ENCODE data around the gene FAXC. TPM values are rescaled to one million over a fixed set of nuclear protein-coding genes. Genes with fewer than 3 reads are reported as not detected.

The FAXC gene
- total and polyA plus RNA-seq, 2 of the 8 experiments (the other 6 are each of a cell fraction or from before 2014, with no cell fraction given) = 23.2 to 29.8 TPM

DNA sequence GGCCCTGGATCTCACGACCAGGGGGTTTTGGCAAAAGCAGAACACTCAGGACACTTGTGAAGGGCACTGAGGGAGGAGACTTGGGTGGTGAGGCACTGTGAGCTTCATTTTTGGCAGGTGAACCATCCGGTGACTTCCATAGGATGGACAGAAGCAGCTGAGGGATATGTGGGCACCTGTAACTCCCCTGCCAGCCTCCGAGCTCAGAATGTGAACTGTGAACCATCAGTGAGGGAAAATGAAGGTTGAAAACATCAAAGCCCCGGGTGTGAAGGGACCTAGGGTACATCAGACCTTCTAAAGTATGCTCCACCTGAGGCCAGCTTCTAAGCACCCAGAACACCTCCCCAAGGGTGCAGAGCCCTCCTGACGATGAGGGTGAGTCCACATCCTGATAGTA lies 53.2 kb downstream of the FAXC start:
- FAIRE-seq = no peak
- Histone ChIP-seq H4K8ac (ENCODE audit: extremely low read depth, insufficient read depth, low read length) (no peak overlapping the region; the same call in 1 of the 2 replicates), H4K91ac (replicated peaks; ENCODE audit: insufficient read length, low read length) (no peak overlapping the region)

More for the DNA sequence above, 53.2 kb downstream of the FAXC start:
- WGBS, 2 experiments (ENCODE audit: extremely low coverage in 1 of 2, insufficient coverage in 1 of 2, insufficient read length in 1 of 2, insufficient replicate concordance in 2 of 2, low coverage in 1 of 2, low lambda C conversion rate in 2 of 2, missing lambda C conversion rate in 1 of 2) = 91% methylated on average over 5 of the region's 5 CpGs; no CpG with 5 or more reads in 1 of the 2 experiments
- H2BK15ac ChIP-seq (ENCODE audit: low read length) = no peak overlapping the region
- H3K79me2 ChIP-seq (ENCODE audit: control insufficient read depth in 1 of 2, insufficient read depth in 2 of 2, low read length in 2 of 2) = 0 out of 4 replicates have a peak, but pooled peaks cover 0 to 2% of the 10 kb centered on the region in 2 experiments
- no peak overlapping the region for H2BK5ac ChIP-seq (ENCODE audit: low read depth, low read length)
- POLR2A ChIA-PET (ENCODE audit: partially characterized antibody) = interaction anchor here (1.1 to 1.9 kb wide), 3 partner anchors 9 to 127 kb away, joined by 4 to 6 read pairs (median 5); no protein-coding TSS in a partner anchor
- no peaks in the 10 kb centered on the region for H3K9me3 ChIP-seq (ENCODE audit: insufficient read depth in 2 of 2, low read depth in 1 of 2, low read length in 1 of 2)
- no peak overlapping the region for H3K23ac ChIP-seq (ENCODE audit: insufficient read length)
- no peak overlapping the region for H3K4me3 ChIP-seq (ENCODE audit: extremely low read depth in 1 of 4, insufficient read depth in 2 of 4, low read depth in 3 of 4, low read length in 4 of 4)
- H4K5ac ChIP-seq (ENCODE audit: insufficient read length, low read depth, low read length) = no peak overlapping the region
- no peak overlapping the region for H3K56ac ChIP-seq (replicated peaks; ENCODE audit: insufficient read length, low read depth, low read length)
- H3K14ac ChIP-seq (ENCODE audit: insufficient read length) = no peak overlapping the region
- H2AFZ ChIP-seq (ENCODE audit: low read length) = no peak overlapping the region
- no peaks in the 10 kb centered on the region for H3K79me1 ChIP-seq (ENCODE audit: low read depth, low read length)
- no peak overlapping the region for H3K9ac ChIP-seq (replicated peaks in 1 of 4; ENCODE audit: extremely low read depth in 1 of 4, low read depth in 3 of 4, low read length in 3 of 4)
- TF ChIP-seq JUN (IDR thresholded peaks at IDR 0.05; ENCODE audit: low read depth, low read length) (no peak), TCF12 (IDR thresholded peaks at IDR 0.05; ENCODE audit: low read depth, low read length) (no peak), SP1 (IDR thresholded peaks at IDR 0.05; ENCODE audit: low read depth, low read length) (no peak), MAFK (IDR thresholded peaks at IDR 0.05; ENCODE audit: low read depth, low read length) (no peak), SIN3A (conservative IDR thresholded peaks at IDR 0.05 in 1 of 2, IDR thresholded peaks at IDR 0.05 in 1 of 2; ENCODE audit: low read depth in 1 of 2, low read length in 2 of 2) (no peak), NANOG (IDR thresholded peaks at IDR 0.05; ENCODE audit: insufficient read depth, low read depth, low read length, poor library complexity, severe bottlenecking) (no peak), TBP (IDR thresholded peaks at IDR 0.05; ENCODE audit: low read depth, low read length) (no peak)
- TF ChIP-seq, protein P1, sequence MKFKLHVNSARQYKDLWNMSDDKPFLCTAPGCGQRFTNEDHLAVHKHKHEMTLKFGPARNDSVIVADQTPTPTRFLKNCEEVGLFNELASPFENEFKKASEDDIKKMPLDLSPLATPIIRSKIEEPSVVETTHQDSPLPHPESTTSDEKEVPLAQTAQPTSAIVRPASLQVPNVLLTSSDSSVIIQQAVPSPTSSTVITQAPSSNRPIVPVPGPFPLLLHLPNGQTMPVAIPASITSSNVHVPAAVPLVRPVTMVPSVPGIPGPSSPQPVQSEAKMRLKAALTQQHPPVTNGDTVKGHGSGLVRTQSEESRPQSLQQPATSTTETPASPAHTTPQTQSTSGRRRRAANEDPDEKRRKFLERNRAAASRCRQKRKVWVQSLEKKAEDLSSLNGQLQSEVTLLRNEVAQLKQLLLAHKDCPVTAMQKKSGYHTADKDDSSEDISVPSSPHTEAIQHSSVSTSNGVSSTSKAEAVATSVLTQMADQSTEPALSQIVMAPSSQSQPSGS (IDR thresholded peaks at IDR 0.05; ENCODE audit: low read length) = no peak
- TF ChIP-seq, protein P2, sequence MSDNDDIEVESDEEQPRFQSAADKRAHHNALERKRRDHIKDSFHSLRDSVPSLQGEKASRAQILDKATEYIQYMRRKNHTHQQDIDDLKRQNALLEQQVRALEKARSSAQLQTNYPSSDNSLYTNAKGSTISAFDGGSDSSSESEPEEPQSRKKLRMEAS (IDR thresholded peaks at IDR 0.05) = no peak
- no peaks in the 10 kb centered on the region for H4K20me1 ChIP-seq (replicated peaks in 1 of 2; ENCODE audit: control insufficient read depth in 1 of 2, insufficient read depth in 2 of 2, low read length in 2 of 2)
- CTCF ChIA-PET (ENCODE audit: partially characterized antibody) = interaction anchor here (0.6 to 2.8 kb wide), 7 partner anchors 9 to 162 kb away, joined by 3 to 13 read pairs (median 8); no protein-coding TSS in a partner anchor
- H3K36me3 ChIP-seq (ENCODE audit: control insufficient read depth in 2 of 4, insufficient read depth in 4 of 4, low read length in 3 of 4) = no peaks in the 10 kb centered on the region
- H3K27me3 ChIP-seq (replicated peaks in 1 of 4; ENCODE audit: control insufficient read depth in 3 of 4, extremely low read depth in 1 of 4, insufficient read depth in 3 of 4, low read length in 3 of 4) = no peaks in the 10 kb centered on the region
- H3K4me2 ChIP-seq (ENCODE audit: insufficient read depth in 1 of 2, low read depth in 2 of 2, low read length in 2 of 2) = no peak overlapping the region
- H2AK5ac ChIP-seq (ENCODE audit: low read depth, low read length) = no peak overlapping the region
- no peak overlapping the region for H2BK120ac ChIP-seq (replicated peaks; ENCODE audit: low read depth, low read length)
- H2BK12ac ChIP-seq (ENCODE audit: low read depth, low read length) = no peak overlapping the region
- no peak overlapping the region for H3K27ac ChIP-seq (ENCODE audit: low read depth, low read length)
- no peak overlapping the region for H2BK20ac ChIP-seq (ENCODE audit: low read length)
- DNase-seq (ENCODE audit: low read depth in 1 of 2, low spot score in 2 of 2) = no peak
- no peaks in the 10 kb centered on the region for H3K4me1 ChIP-seq (replicated peaks in 1 of 4; ENCODE audit: control insufficient read depth in 3 of 4, insufficient read depth in 4 of 4, low read length in 3 of 4)
- H3K18ac ChIP-seq (ENCODE audit: extremely low read depth, low read length) = no peak overlapping the region
- H3K4ac ChIP-seq (replicated peaks; ENCODE audit: insufficient read length, low read depth, low read length) = no peak overlapping the region
- H3K23me2 ChIP-seq (ENCODE audit: low read depth, low read length) = no peaks in the 10 kb centered on the region
